Posterior vena cava (tissue), 2 donors: ENCODE data around the gene ERN1. TPM values are rescaled to one million over a fixed set of nuclear protein-coding genes. Genes with fewer than 3 reads are reported as not detected.

ENCODE experiments used
- DNase-seq: peaks from one replicate; pipeline ENCODE4 v3.0.0-alpha.2; 2020; ENCODE audit warnings: low spot score
- intact Hi-C, 2 donors: fragments of 100-400 bp; cut with DNase I; formaldehyde crosslinking; loops; one replicate each; pipeline versions ENCODE4 v1.14.1 to v1.14.2; 2022 to 2023
- total RNA-seq, 2 donors: library from RNA; stranded (reverse); fragmentation: NEBNext Ultra II Directional; extraction: Animal tissue kit (Norgen Biotek cat#: 25700); gene quantifications; one replicate each; pipeline ENCODE4 v1.2.1, GENCODE V29; 2021
- donor health status: DM: yes; HTN: yes; CAD: no.
- donor health status: DM: yes; HTN: yes; CAD: no.

ERN1 gene
- total RNA-seq, 2 donors from 2014 or later: 17.2 to 18.6 TPM

GRCh38 chr17:64147110-64148016 lies 17.4 kb upstream of the ERN1 start:
- intact Hi-C loops: loop anchor here in 1 of 2 donors (10.0 kb wide), 1 partner anchor 117 kb away; the partner anchor contains the start of gene TEX2
- DNase-seq: no peak

GRCh38 chr17:64146418-64147109 lies 16.6 kb upstream of the ERN1 start:
- intact Hi-C loops: loop anchor here in 1 of 2 donors (10.0 kb wide), 1 partner anchor 118 kb away; the partner anchor contains the start of gene TEX2
- peak; percentile 89 for DNase-seq

GRCh38 chr17:64145751-64146417 lies 15.9 kb upstream of the ERN1 start:
- peak; percentile 99 for DNase-seq
- intact Hi-C loops: loop anchor here in 1 of 2 donors (10.0 kb wide), 1 partner anchor 119 kb away; the partner anchor contains the start of gene TEX2

GRCh38 chr17:64145375-64145750 lies 15.4 kb upstream of the ERN1 start:
- intact Hi-C loops: loop anchor here in 1 of 2 donors (10.0 kb wide), 1 partner anchor 119 kb away; the partner anchor contains the start of gene TEX2
- DNase-seq: no peak

- DNase-seq: no peak
- intact Hi-C loops: loop anchor here in 1 of 2 donors (10.0 kb wide), 2 partner anchors 145 to 225 kb away; partner anchors contain the start of genes CSHL1 and GH1
Observed at GRCh38 chr17:64139542-64139941, 9.6 kb upstream of the ERN1 start.

GRCh38 chr17:64138441-64138840 lies 8.5 kb upstream of the ERN1 start:
- no peak for DNase-seq
- intact Hi-C loops: loop anchor here in 1 of 2 donors (10.0 kb wide), 2 partner anchors 146 to 224 kb away; partner anchors contain the start of genes CSHL1 and GH1

GRCh38 chr17:64135000-64135399 lies 5.1 kb upstream of the ERN1 start:
- intact Hi-C loops: loop anchor here (2.0 to 10.0 kb wide), 6 partner anchors 53 to 220 kb away; partner anchors contain the start of genes GH1 (in 2 of the 2) and CSHL1 (in 1 of the 2)
- DNase-seq: no peak

- intact Hi-C loops: loop anchor here (2.0 to 10.0 kb wide), 6 partner anchors 52 to 220 kb away; partner anchors contain the start of genes GH1 (in 2 of the 2) and CSHL1 (in 1 of the 2)
- no peak for DNase-seq
Observed at GRCh38 chr17:64134216-64134970, 4.4 kb upstream of the ERN1 start.

- intact Hi-C loops: loop anchor here (1.0 to 10.0 kb wide), 7 partner anchors 51 to 219 kb away; partner anchors contain the start of genes GH1 (in 2 of the 2) and CSHL1 (in 1 of the 2)
- no peak for DNase-seq
Observed at GRCh38 chr17:64133546-64134215, 3.7 kb upstream of the ERN1 start.

GRCh38 chr17:64131606-64132270 lies 1.8 kb upstream of the ERN1 start:
- DNase-seq: no peak

GRCh38 chr17:64130559-64131001 lies 636 bp upstream of the ERN1 start:
- DNase-seq: peak; percentile 83
- intact Hi-C loops: loop anchor here (5.0 to 10.0 kb wide), 5 partner anchors 48 to 216 kb away; partner anchors contain the start of genes GH1 (in 2 of the 2) and CSHL1 (in 1 of the 2)

More at GRCh38 chr17:64131606-64132270, 1.8 kb upstream of the ERN1 start:
- intact Hi-C loops: loop anchor here (5.0 to 10.0 kb wide), 5 partner anchors 49 to 217 kb away; partner anchors contain the start of genes GH1 (in 2 of the 2) and CSHL1 (in 1 of the 2)

GRCh38 chr17:64129515-64129764 lies 504 bp downstream of the ERN1 start:
- intact Hi-C loops: no loop called here
- no peak for DNase-seq

GRCh38 chr17:64128787-64129514 lies 993 bp downstream of the ERN1 start:
- no peak for DNase-seq
- intact Hi-C loops: no loop called here

- DNase-seq: no peak
- intact Hi-C loops: no loop called here
Observed at GRCh38 chr17:64126918-64127317, 3.0 kb downstream of the ERN1 start.

- intact Hi-C loops: no loop called here
- DNase-seq: no peak
Observed at GRCh38 chr17:64125937-64126336, 4.0 kb downstream of the ERN1 start.

GRCh38 chr17:64124609-64125008 lies 5.3 kb downstream of the ERN1 start:
- intact Hi-C loops: no loop called here
- no peak for DNase-seq
